Activated CD4-positive, CD25-positive, alpha-beta regulatory T cell treated with anti-CD3 and anti-CD28 coated beads, Interleukin-2, amount 50 U/mL, for 72 hours (primary cell): Measurements from ENCODE around the gene SYP.
A peak's percentile ranks its signal among the peaks of the same experiment; 100 is the strongest.

Source experiments
- DNase-seq: peaks from one replicate; pipeline ENCODE4 v3.0.0; 2021

Gene SYP

GRCh38 chrX:49199906-49200771 is at the start of gene SYP:
Gene SYP, minus strand, starts transcription at chrX:49200193. Its CDS starts 7 bp downstream, at chrX:49200186.
- peak; percentile 87 for DNase-seq

- DNase-seq = no peak
Observed at GRCh38 chrX:49249616-49250015, 49.6 kb upstream of the SYP start.

GRCh38 chrX:49249071-49249470 is 49.1 kb upstream of the SYP start:
- peak; percentile 46 for DNase-seq

- peak; percentile 49 for DNase-seq
Observed at GRCh38 chrX:49247916-49248811, 48.2 kb upstream of the SYP start.

GRCh38 chrX:49247346-49247745 is 47.4 kb upstream of the SYP start:
- no peak for DNase-seq

GRCh38 chrX:49246541-49246940 is 46.5 kb upstream of the SYP start:
- peak; percentile 39 for DNase-seq

GRCh38 chrX:49244207-49244606 is 44.2 kb upstream of the SYP start:
- no peak for DNase-seq

- DNase-seq = no peak
Observed at GRCh38 chrX:49243166-49243565, 43.2 kb upstream of the SYP start.

GRCh38 chrX:49242545-49243066 is 42.6 kb upstream of the SYP start:
- DNase-seq = no peak

- DNase-seq = no peak
Observed at GRCh38 chrX:49238735-49239134, 38.7 kb upstream of the SYP start.

- no peak for DNase-seq
Observed at GRCh38 chrX:49237060-49237459, 37.1 kb upstream of the SYP start.

- no peak for DNase-seq
Observed at GRCh38 chrX:49233887-49234555, 34.0 kb upstream of the SYP start.

- no peak for DNase-seq
Observed at GRCh38 chrX:49233176-49233575, 33.2 kb upstream of the SYP start, which contains the start of gene CACNA1F. Gene CACNA1F, minus strand, starts transcription at chrX:49233340. Its CDS starts 31 bp downstream, at chrX:49233309.

- no peak for DNase-seq
Observed at GRCh38 chrX:49232525-49232924, 32.5 kb upstream of the SYP start.

GRCh38 chrX:49231333-49232000 is 31.5 kb upstream of the SYP start:
- DNase-seq = no peak

GRCh38 chrX:49230500-49231232 is 30.7 kb upstream of the SYP start:
- peak; percentile 66 for DNase-seq

- no peak for DNase-seq
Observed at GRCh38 chrX:49228185-49228584, 28.2 kb upstream of the SYP start.

GRCh38 chrX:49227726-49228125 is 27.7 kb upstream of the SYP start:
- DNase-seq = no peak

GRCh38 chrX:49226946-49227345 is 27.0 kb upstream of the SYP start:
- DNase-seq = no peak

- DNase-seq = no peak
Observed at GRCh38 chrX:49225858-49226257, 25.9 kb upstream of the SYP start.

GRCh38 chrX:49221868-49222267 is 21.9 kb upstream of the SYP start:
- no peak for DNase-seq

- no peak for DNase-seq
Observed at GRCh38 chrX:49220100-49220499, 20.1 kb upstream of the SYP start.
